Endometrium (tissue), 2 donors: ENCODE data around the gene ASB3.
"Not testable (repeated sequence)": the region's sequence is repeated elsewhere in the genome, so short reads cannot be mapped to it uniquely, and the experiment has no call there.

Experiments
- FAIRE-seq: peaks from 2 replicates; lab custom pipeline; 2012; peaks lifted over from hg19 to GRCh38; lab: Jason Lieb, UNC
- donor health status: control.
- donor health status: control.

The ASB3 gene

DNA sequence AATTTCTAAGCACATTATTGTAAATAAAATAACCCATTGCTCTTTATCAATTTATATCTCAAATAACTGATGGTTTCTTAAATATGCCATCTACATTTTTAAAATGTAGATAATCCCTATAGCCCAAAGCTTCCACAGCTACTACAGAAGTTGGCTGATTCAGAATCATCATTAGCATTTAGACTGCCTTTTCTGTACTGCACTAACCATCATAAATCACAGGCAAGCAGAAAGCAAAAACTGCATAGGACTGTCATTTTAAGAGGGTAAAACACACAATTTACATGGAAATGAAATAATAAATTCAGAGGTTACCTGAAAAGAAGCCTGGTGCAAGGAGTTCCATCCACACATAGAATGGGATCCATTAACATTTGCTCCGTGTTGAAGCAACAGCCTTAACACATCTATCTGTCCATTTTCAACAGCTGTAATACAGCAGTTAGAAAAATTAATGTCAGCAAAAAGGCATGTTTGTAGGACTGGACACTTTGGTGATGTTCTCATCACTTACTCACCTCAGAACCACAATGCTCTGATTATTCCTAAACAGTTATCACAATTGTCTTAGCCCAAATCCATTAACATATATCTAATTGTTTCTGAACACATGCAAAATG lies 57.5 kb downstream of the ASB3 start:
- no peak for FAIRE-seq

DNA sequence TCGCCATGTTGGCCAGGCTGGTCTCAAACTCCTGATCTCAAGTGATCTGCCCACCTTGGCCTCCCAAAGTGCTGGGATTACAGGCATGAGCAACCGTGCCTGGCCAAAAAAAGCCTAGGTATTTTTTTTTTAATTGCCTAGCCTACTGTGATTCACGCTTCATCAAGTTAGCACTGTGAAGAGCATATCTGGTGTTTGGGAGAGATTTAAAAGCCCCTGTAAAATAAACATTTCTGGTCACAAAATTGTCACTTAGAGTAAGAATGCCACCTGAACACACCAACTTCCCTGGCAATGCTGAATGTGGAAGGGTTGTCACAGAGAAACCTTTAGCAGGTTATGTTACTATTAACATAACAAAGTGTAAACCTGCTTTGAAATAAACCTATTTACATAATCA lies 58.8 kb downstream of the ASB3 start:
- FAIRE-seq: no peak

DNA sequence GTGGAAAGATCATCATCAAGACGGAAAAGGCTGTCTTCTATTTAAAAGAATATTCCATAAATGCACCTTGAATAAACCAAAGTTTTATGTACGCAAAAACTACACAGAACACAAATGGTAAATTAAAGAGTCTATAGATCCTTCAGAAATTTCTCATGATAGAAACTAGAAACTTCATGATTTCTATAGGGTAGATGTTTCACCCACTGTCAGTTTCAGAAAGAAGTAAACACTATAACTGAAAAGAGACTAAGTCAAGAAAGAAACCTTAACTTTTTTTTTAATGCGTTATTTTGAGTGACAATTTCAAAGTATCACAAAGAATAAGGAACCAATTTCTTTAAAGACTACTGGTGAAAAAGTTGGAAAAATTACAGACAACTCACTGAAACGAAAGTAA lies 61.1 kb downstream of the ASB3 start:
- no peak for FAIRE-seq

DNA sequence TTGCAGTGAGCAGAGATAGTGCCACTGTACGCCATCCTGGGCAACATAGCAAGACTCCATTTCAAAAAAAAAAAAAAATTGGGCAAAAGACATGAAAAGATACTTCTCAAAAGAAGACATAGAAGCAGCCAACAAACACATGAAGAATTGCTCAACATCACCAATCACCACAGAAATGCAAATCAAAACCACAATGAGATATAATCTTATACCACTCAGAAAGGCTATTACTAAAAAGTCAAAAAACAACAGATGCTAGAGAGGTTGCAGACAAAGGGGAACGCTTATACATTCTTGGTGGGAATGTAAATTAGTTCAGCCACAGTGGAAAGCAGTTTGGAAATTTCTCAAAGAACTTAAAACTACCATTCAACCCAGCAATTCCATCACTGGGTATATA lies 62.2 kb downstream of the ASB3 start:
- no peak for FAIRE-seq

DNA sequence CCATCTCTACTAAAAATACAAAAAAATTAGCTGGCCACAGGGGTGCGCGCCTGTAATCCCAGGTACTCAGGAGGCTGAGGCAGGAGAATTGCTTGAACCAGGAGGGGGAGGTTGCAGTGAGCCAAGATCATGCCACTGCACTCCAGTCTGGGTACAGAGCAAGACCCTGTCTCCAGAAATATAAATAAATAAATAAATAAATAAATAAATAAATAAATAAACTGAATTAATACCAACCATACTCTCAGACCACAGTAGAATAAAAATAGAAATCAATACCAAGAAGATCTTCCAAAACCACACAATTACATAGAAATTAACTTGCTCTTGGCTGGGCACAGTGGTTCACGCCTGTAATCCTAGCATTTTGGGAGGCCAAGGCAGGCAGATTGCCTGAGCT lies 65.8 kb downstream of the ASB3 start:
- not testable (repeated sequence) for FAIRE-seq

DNA sequence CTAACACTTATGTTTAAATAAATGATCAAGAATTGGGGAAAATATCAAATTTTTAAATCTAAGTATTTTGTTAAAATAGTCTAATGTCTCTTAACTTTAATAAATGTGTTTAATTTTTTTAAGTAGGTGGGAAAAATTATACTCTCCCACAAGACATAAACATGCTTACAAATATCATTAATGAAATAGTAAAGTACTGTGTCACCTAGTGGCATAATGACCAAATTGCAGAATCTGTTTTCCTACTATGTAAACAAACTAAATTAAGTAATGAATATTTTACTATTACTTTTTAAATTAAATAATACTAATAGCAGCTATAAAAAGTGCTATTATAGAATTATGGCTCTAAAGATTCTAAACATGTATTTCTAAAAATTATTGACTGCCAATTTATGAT lies 71.2 kb downstream of the ASB3 start:
- FAIRE-seq: peak; percentile 80

DNA sequence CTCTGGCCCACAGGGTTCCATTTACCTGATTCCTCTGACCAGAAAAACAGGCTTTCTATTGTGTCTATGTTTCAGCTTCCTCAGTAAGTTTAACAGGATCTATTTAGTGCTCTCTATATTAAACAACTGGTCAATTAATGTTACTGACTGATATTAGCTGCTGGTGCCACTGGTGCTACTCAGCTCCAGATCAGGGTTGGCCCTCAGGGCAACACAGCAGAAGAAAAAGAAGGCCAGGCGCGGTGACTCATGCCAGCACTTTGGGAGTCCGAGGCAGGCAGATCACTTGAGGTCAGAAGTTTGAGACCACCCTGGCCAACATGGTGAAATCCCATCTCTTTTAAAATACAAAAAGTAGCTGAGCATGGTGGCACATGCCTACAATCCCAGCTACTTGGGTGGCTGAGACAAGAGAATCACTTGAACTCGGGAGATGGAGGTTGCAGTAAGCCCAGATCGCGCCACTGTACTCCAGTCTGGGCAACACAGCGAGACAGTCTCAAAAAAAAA lies 75.4 kb downstream of the ASB3 start:
- FAIRE-seq: no peak

DNA sequence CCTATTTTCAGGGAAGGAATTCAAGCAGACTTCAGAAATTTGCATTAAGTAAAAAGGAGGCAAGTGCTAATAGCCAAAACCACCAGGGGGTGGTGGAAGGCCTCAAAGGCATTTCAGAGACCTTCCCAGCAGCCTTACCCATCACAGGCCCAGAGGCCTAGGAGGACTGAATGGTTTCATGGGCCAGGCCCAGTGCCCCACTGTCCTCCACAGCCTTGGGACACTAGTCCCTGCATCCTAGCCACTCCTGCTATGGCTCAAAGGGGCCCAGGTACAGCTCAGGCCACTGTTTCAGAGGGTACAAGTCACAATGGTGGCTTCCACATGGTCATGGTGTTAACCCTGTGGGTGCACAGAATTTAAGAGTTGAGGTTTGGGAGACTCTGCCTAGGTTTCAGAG lies 77.8 kb downstream of the ASB3 start:
- FAIRE-seq: no peak

DNA sequence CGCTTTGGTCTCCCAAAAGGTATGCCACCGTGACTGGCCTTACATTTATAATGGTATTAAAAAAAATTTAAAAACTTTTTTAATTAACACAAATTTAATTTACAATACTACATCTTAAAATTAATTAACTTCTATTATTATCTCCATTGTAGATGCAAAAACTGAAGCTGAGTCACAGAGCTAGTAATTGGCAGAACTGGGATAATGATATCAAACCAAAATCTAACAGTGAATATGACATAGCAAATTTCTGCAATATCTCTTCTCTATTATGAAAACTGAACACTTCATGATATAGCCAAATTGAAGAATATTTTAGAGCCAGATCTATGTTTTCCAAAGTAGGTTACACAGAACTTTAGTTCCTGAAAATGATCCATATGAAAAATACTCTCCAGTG lies 85.5 kb downstream of the ASB3 start:
- FAIRE-seq: no peak

DNA sequence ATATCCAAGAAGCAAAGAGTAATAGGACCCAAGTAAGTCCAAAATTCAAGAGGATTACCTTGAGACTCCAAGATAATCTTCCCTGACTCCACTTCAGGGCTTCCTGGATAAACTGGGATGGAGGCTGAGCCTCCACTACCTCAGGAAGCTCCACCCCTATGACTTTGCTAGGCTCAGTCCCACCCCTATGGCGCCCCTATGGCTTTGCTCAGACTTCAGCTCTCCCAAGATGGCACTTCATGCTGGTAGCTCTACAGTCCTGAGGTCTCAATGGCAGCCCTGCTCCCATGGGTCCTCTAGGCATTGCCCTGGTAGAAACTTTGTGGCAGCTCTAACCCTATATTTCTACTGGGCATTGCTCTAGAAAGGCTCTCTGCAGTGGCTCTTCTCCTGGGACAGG lies 89.1 kb downstream of the ASB3 start:
- no peak for FAIRE-seq

DNA sequence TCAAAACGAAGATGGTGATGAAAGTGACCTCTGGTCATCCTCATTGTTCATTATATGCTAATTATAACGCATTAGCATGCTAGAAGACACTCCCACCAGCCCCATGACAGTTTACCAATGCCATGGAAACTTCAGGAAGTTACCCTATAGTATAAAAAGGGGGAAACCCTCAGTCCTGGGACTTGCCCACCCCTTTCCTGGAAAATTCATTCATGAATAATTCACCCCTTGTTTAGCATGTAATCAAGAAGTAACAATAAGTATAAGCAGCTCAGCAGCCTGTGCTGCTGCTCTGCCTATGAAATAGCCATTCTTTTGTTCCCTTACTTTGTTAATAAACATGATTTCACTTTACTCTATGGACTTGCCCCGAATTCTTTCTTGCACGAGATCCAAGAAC lies 89.7 kb downstream of the ASB3 start:
- FAIRE-seq: no peak

DNA sequence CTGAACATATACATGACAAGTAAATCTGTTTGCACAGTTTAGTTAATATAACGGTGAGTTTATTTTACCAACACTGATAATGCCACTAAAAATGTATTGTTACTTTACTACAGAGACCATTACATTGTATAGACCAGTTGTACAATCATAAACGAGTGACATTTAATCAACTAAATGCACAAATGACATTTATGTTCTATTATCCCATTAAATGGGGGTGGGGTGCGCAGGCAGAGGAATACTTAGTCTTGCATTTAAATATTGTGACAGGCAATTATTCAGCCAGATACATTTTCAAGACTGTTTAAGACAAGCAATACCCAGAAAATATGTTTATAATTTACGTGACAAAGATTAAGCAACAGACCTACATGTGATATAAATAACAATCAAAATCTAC lies 91.2 kb downstream of the ASB3 start:
- FAIRE-seq: no peak

DNA sequence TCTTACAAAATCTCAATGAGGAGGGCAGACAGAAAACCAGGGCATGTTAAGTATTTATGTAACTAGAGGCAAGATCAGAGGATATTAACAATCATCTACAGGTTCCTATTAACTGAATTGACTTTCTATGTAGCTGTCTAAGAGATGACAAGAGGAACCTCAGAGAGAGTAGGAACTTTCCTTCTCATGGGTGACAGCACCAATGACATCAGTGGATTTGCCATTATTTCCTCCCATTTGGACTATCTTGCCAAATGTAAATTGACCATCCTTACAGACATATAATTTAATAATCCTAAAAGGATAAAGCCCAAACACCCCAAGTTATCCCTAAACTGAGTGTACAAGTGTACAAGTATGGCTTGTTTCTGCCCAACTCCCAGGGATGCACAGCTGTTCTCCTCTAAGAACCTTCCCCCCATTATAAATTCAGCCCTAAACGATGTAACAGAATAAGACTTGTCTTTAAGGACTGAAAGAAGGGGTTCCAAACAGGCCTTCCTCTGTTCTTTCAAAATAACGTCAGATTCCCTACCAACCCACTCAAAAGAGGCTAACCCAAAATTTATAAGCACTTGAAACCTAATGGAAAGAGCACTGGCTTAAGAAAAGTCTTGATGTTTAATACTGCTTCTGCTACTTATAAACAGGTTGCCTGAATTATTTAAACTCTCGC lies 92.5 kb downstream of the ASB3 start:
- no peak for FAIRE-seq

DNA sequence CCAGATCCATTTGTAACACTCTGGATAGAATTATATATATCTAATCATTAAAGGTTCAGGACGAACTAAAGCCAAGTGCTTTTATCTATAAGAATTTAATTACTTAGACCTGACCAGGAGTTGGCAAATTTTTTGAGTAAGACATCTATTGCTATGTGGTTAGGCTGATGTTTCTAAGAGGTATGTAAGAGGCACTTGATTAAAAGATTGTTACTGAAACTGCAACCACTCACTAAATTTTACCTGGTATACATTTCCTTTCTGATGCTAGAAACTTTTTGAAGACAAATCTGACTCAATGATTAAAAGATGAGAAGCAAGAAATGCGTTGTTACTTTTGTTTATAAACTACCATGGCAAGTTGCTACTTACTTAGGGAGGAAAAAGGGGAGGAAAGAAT lies 95.9 kb downstream of the ASB3 start:
- no peak for FAIRE-seq

DNA sequence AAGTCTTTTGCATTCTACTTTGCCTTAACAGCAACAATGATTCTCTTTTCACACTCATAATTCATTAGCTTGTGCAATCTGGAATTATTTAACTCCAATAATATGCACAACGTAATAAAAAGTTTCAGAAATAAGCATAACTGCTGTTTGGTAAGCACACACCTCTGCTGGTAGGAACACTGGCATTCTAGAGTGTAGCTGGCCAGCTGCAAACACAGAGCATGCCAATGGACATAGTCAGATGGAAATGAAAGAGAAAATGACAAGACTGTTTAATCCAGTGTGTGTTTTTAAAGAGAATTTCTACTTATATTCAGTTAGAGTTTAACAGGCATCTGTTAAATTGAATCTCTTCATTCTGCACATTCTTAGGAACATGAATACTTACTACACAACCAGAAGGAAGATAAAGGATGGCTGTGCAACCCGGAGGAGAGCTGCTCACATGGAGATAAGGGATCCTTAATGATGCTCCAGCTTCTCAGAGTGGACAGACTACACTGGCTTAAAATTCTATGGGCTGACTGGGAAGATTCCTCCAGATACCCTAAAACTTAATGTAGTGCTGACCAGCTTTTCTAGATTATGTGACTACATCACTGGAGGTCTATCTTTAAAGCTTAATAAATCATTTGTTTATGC lies 113.8 kb downstream of the ASB3 start:
- FAIRE-seq: no peak

DNA sequence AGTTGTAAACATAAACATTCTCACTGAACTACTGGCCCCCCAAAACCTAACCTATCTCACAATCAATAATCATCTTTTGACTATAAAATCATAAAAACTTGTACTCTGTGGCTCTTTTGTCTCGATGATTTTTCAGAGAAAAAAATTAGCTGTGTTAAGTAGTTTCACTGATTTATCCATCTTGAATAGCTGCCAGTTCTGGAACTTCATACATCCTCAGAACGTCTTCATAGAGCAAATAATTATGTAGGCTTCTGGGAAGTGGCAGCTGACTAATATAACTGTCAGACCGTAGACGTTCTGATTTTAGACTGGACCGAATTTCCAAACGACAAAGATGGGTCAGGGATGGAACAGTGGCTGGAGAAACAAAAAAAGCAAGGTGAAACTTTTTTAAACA lies 116.4 kb downstream of the ASB3 start:
- peak; percentile 74 for FAIRE-seq

DNA sequence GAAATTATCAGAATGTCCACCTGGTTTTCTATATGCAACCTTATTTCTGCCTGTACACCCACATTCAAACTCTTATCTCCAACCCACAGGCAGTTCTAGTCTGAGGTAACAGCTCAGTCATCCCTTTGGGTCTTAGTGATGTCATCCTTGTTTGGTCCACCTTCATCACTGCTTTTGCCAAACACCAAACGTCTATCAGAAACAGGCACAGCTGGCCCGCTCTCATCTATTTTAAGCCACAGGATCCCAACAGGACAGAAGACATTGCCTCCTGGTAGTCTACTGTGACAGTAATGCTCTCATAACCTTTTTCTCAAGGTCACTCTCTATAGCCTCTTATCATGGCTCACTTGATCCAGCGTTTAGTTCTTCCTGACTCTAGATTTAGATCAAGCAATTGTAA lies 118.1 kb downstream of the ASB3 start:
- FAIRE-seq: no peak

DNA sequence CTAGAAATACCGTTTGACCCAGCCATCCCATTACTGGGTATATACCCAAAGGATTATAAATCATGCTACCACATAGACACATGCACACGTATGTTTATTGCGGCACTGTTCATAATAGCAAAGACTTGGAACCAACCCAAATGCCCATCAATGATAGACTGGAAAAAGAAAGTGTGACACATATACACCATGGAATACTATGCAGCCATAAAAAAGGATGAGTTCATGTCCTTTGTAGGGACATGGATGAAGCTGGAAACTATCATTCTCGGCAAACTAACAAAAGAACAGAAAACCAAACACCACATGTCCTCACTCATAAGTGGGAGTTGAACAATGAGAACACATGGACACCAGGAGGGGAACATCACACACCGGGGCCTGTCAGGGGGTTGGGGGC lies 119.6 kb downstream of the ASB3 start:
- not testable (repeated sequence) for FAIRE-seq

DNA sequence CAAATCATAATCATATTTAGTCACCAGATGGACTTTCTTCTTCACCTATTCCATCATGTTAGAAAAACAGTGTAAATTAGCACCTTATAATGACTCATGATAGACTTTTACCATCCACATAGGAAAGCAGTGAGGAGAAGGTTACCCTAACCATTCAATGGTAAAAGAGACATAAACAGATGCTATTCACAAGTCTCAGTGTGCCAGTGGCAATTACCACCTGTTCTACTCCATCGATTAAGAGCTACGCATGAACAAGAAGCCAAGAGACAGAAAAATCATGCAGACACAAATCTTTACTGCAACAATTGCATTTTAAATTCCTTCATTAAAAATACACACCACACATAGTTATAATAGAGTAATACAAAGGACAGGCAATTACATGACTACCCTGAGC lies 125.9 kb downstream of the ASB3 start:
- no peak for FAIRE-seq

DNA sequence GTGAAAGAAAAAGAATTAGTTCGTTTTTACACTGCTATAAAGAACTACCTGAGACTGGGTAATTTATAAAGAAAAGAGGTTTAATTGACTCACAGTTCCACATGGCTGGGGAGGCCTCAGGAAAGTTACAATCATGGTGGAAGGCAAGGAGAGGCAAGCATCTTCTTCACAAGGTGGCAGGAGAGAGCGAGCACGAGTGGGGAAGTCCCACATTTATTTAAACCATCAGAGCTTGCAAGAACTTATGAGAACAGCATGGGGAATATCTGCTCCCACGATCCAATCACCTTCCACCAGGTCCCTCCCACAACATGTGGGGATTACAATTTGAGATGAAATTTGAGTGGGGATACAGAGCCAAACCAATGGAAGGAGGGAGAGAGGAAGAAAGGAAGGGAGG lies 128.3 kb downstream of the ASB3 start:
- not testable (repeated sequence) for FAIRE-seq

DNA sequence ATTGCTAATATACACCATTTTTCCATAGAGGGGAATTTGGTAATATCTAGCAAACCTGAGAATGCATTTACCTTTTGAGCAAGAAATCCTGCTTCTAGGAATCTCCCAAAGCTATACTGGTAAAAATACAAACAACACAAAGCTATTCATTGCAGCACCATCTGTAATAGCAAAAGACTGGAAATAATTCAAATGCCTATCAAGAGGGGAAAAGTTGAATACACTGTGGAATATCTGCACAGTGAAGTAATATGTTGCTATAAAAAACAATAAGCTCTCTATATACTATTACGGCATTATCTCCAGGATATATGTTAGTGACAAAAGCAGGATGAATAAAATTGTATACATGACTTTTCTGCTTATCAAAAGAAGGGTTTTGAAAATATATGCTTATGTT lies 131.5 kb downstream of the ASB3 start:
- FAIRE-seq: no peak

DNA sequence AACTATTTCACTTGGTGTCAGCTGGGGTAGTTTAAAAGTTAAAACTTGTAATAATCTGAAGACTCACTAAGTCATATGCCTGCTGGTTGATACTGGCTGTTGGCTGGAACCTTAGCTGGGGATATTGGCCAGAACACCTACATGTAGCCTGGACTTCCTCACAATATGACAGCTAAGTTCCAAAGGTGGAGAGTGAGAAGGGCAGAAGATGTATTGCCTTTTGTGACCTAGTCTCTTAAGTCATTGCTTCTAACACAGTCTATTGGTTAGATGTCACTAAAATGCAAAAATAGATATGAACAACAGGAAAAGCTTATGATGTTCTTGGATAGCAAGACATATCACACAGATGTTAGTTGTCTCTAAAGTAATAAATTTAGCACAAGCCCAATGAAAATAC lies 132.4 kb downstream of the ASB3 start:
- FAIRE-seq: no peak

DNA sequence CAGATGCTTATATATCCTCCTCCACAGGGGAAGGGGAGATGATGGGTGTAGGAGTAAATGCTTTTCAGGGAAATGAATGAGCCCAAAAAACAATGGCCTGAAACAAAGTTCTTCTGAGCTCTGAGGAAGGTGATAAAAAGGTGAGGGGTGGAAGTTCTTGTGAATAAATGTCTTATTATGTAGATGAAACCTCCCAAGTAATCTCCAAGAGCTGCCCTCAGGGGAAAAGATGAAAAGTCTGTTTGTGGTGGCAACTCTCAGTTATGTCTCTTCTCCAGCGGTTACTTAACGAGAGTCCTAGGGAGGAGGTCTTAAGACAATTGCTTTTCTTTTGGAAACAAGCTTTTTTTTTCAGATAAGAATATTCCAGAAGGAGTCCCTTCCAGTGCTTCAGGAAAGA lies 134.6 kb downstream of the ASB3 start:
- FAIRE-seq: no peak

DNA sequence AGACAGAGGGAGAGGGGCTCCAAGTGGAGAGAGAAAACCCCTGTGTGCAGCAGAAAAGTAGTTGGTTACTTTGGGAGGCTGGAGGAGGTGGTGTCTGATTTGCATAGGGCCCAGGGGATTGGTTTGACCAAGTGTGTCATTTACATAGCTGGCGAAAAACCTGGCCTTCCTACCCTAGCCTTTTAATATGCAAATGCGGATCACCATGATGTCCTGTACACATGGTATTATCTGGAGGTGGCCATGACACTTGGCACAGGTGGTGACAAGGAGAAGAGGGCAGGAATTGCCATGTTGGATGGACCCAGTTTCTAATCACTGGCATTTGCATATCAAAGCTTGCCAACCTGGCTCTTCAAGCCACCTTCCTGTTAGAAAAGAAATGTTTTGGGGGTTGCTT lies 140.0 kb downstream of the ASB3 start:
- FAIRE-seq: no peak
